Psoas muscle (tissue), 8 donors: ENCODE measurements around the gene COL12A1. TPM values are rescaled to one million over a fixed set of nuclear protein-coding genes. Genes with fewer than 3 reads are reported as not detected.

Experiments
- ATAC-seq, 4 donors: fragments of 200-7000 bp; cut with Tn5 transposase; one replicate each; pipeline ENCODE4 v1.9.1; 2020; ENCODE audit warnings: moderate library complexity in 3 of 4, mild to moderate bottlenecking in 2 of 4
- DNase-seq, 2 donors: peaks; one replicate each; pipeline ENCODE4 v3.0.0-alpha.2; 2020
- H3K27ac ChIP-seq: fragments of 200-600 bp; one replicate; pipeline ENCODE4 v1.8.0; 2022
- H3K27me3 ChIP-seq, 3 donors: fragments of 200-600 bp in 1 of 3; one replicate each; pipeline versions ENCODE4 v1.6.1 to v1.8.0; 2013 to 2022; ENCODE audit warnings: low read length in 2 of 3, mild to moderate bottlenecking in 2 of 3, moderate library complexity in 1 of 3; ENCODE audit not compliant: insufficient read depth in 3 of 3
- H3K36me3 ChIP-seq, 2 donors: fragments of 200-600 bp in 1 of 2; one replicate each; pipeline versions ENCODE4 v1.6.1 to v1.8.0; 2013 to 2022; ENCODE audit warnings: low read depth in 1 of 2, mild to moderate bottlenecking in 1 of 2, moderate library complexity in 1 of 2; ENCODE audit not compliant: insufficient read depth in 1 of 2
- H3K4me1 ChIP-seq: fragments of 200-600 bp; one replicate; pipeline ENCODE4 v1.8.0; 2022
- H3K4me3 ChIP-seq: fragments of 200-600 bp; one replicate; pipeline ENCODE4 v1.8.0; 2022; ENCODE audit warnings: mild to moderate bottlenecking
- H3K9me3 ChIP-seq: fragments of 200-600 bp; one replicate; pipeline ENCODE4 v1.8.0; 2022
- WGBS, 3 donors: extraction: QIAGEN DNeasy Blood & Tissue Kit; methylation state at CpG; one replicate each; pipeline versions ENCODE4 v1.1.6 to v1.1.7; 2013; 5-methylcytosine and 5-hydroxymethylcytosine counted together
- intact Hi-C, 2 donors: fragments of 100-400 bp; cut with DNase I; formaldehyde crosslinking; loops; one replicate each; pipeline versions ENCODE4 v1.11.0 to v1.14.2; 2022
- polyA plus RNA-seq, 3 donors: library from polyadenylated mRNA; stranded (reverse); fragments of 200-250 nt; gene quantifications; one replicate each; pipeline ENCODE4 v1.2.3, GENCODE V29; 2013
- total RNA-seq, 4 donors: library from RNA; stranded (reverse); fragmentation: NEBNext Ultra II Directional in 2 of 4; extraction: Animal tissue kit (Norgen Biotek cat#: 25700) in 2 of 4; gene quantifications; one replicate each; pipeline versions ENCODE4 v1.2.1 to v1.2.4, GENCODE V29; 2021 to 2023
- TF ChIP-seq, protein P1 (sequence below): fragments of 200-600 bp; IDR thresholded peaks from one replicate; pipeline ENCODE4 v1.8.0; 2022; ENCODE audit warnings: antibody characterized with exemption
- donor health status: healthy with polysubstance abuse.
- donor health status: DM: no; HTN: no; CAD: no; lungs with moderate emphysema.
- donor health status: Bipolar disorder and iron deficiency.
- donor health status: healthy.
- donor health status: DM: yes; HTN: yes; CAD: no.
- donor health status: DM: no; HTN: no; CAD: no.
- donor health status: DM: no; HTN: no; CAD: no.
- donor health status: DM: yes; HTN: yes; CAD: no.

COL12A1 gene
- total and polyA plus RNA-seq, 7 donors: 2.7 to 23.2 (median 5.9) TPM

- Histone ChIP-seq H3K9me3 (no peaks in the 10 kb centered on the region), H3K4me3 (no peak overlapping the region), H3K27me3 (no peaks in the 10 kb centered on the region), H3K4me1 (no peaks in the 10 kb centered on the region), H3K36me3 (no peaks in the 10 kb centered on the region), H3K27ac (no peak overlapping the region)
- intact Hi-C loops: no loop called here
- ATAC-seq: no peak
- DNase-seq: no peak
- TF ChIP-seq, protein P1, sequence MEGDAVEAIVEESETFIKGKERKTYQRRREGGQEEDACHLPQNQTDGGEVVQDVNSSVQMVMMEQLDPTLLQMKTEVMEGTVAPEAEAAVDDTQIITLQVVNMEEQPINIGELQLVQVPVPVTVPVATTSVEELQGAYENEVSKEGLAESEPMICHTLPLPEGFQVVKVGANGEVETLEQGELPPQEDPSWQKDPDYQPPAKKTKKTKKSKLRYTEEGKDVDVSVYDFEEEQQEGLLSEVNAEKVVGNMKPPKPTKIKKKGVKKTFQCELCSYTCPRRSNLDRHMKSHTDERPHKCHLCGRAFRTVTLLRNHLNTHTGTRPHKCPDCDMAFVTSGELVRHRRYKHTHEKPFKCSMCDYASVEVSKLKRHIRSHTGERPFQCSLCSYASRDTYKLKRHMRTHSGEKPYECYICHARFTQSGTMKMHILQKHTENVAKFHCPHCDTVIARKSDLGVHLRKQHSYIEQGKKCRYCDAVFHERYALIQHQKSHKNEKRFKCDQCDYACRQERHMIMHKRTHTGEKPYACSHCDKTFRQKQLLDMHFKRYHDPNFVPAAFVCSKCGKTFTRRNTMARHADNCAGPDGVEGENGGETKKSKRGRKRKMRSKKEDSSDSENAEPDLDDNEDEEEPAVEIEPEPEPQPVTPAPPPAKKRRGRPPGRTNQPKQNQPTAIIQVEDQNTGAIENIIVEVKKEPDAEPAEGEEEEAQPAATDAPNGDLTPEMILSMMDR: no peak
- 30 to 36% (median 35%) methylated on average over 5 of the region's 5 CpGs for WGBS, 3 donors
Measured at GRCh38 chr6:75155631-75156030, 50.2 kb downstream of the COL12A1 start.

- H3K4me3 ChIP-seq: no peak overlapping the region
- DNase-seq (no peak), ATAC-seq (no peak)
- H3K27me3 ChIP-seq: no peaks in the 10 kb centered on the region
- intact Hi-C loops: no loop called here
- TF ChIP-seq, protein P1: no peak
- 82 to 95% (median 88%) methylated on average over 1 of the region's 1 CpG for WGBS, 3 donors
- no peaks in the 10 kb centered on the region for H3K4me1 ChIP-seq
- no peaks in the 10 kb centered on the region for H3K9me3 ChIP-seq
- H3K36me3 ChIP-seq: no peaks in the 10 kb centered on the region
- no peak overlapping the region for H3K27ac ChIP-seq
Measured at GRCh38 chr6:75154973-75155372, 50.9 kb downstream of the COL12A1 start.

DNA sequence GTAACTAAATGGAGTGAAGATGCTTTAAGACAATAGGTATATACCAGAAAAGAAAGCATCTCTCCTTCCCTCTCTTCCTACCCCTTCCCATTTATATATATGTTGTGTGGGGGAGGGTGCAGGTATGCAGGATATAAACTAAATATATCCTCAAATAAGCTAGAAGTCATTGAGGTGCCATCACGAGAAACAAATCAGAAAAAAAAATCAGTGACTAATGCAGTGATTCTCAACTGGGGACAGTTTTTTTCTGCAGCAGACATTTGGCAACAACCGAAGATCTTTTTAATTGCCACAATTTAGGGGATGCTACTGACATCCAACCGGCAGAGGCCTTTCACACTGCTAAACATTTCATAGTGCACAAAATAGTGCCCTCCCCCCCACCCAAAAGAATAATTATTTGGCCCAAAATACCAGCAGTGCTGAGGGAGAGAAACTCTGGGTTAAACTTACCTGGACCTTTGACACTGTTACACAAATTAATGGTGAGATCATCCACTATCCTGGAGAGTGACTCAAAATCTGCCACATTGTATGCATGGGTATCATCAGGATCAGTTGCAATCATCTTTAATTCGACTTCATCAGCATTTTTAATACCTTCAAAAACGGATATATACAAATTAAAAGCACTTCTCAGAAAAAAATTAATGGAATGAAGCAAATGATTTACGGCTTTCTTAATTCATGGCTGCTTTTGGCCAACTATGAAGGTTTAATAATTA lies 55.0 kb downstream of the COL12A1 start:
- TF ChIP-seq, protein P1: no peak
- ATAC-seq (no peak), DNase-seq (no peak)
- no peak overlapping the region for H3K27ac ChIP-seq
- no peak overlapping the region for H3K4me3 ChIP-seq
- H3K9me3 ChIP-seq: no peaks in the 10 kb centered on the region
- H3K27me3 ChIP-seq: no peaks in the 10 kb centered on the region
- WGBS, 3 donors: 62 to 66% (median 63%) methylated on average over 6 of the region's 6 CpGs
- H3K4me1 ChIP-seq: no peaks in the 10 kb centered on the region
- no peaks in the 10 kb centered on the region for H3K36me3 ChIP-seq
- intact Hi-C loops: no loop called here

GRCh38 chr6:75149696-75150095 lies 56.2 kb downstream of the COL12A1 start:
- no peak for DNase-seq
- no peak overlapping the region for H3K4me3 ChIP-seq
- intact Hi-C loops: no loop called here
- H3K4me1 ChIP-seq: no peaks in the 10 kb centered on the region
- no peak overlapping the region for H3K27ac ChIP-seq
- no peak for ATAC-seq
- no peaks in the 10 kb centered on the region for H3K36me3 ChIP-seq
- TF ChIP-seq, protein P1: no peak
- no peaks in the 10 kb centered on the region for H3K27me3 ChIP-seq
- H3K9me3 ChIP-seq: no peaks in the 10 kb centered on the region

DNA sequence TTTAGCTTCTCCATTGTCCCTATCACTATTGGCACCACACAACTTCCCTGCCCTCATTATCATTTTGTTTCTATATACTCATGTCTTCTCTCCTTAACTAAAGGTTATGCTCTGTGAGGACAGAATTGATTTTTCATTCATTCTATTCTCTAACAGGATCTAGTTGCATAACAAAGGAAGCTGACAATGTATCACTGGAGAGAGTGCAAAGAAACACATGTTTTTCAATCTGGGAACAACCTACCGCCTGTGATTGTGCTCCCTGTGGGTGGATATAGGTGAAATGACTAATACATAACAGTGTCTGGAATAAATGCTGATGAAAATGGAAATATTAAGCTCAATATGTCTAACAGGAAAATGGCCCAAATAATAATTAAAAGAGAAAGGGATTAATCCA lies 56.6 kb downstream of the COL12A1 start:
- H3K4me3 ChIP-seq: no peak overlapping the region
- no peaks in the 10 kb centered on the region for H3K4me1 ChIP-seq
- WGBS, 3 donors: 74 to 84% (median 78%) methylated on average over 1 of the region's 1 CpG
- DNase-seq: no peak
- no peaks in the 10 kb centered on the region for H3K9me3 ChIP-seq
- intact Hi-C loops: no loop called here
- no peak overlapping the region for H3K27ac ChIP-seq
- no peaks in the 10 kb centered on the region for H3K27me3 ChIP-seq
- TF ChIP-seq, protein P1: no peak
- H3K36me3 ChIP-seq: no peaks in the 10 kb centered on the region
- no peak for ATAC-seq
